HG02981 (cell line): Measurements from ENCODE around the gene OPN3.

Experiments
- ATAC-seq: cut with Tn5 transposase; IDR thresholded peaks from one replicate; pipeline ENCODE4 v1.9.1; 2021; ENCODE audit warnings: mild to moderate bottlenecking, moderate library complexity; ENCODE audit not compliant: unreplicated experiment

Gene OPN3

GRCh38 chr1:241591736-241592135, 48.4 kb downstream of the OPN3 start:
- no peak for ATAC-seq

GRCh38 chr1:241591317-241591716, 48.9 kb downstream of the OPN3 start:
- no peak for ATAC-seq

- no peak for ATAC-seq
These were observed 49.5 kb downstream of the OPN3 start for GRCh38 chr1:241590719-241591118.

GRCh38 chr1:241589521-241589920, 50.6 kb downstream of the OPN3 start:
- ATAC-seq, result no peak

GRCh38 chr1:241586905-241587512, 53.2 kb downstream of the OPN3 start:
- ATAC-seq, result no peak

GRCh38 chr1:241582921-241583321, 57.2 kb downstream of the OPN3 start:
- ATAC-seq, result no peak

GRCh38 chr1:241579434-241579833, 60.7 kb downstream of the OPN3 start:
- no peak for ATAC-seq

- ATAC-seq, result no peak
These were observed 66.0 kb downstream of the OPN3 start for GRCh38 chr1:241574154-241574553.

- no peak for ATAC-seq
These were observed 70.3 kb downstream of the OPN3 start for GRCh38 chr1:241569848-241570247.

GRCh38 chr1:241560849-241561187, 79.4 kb downstream of the OPN3 start:
- ATAC-seq, result no peak

GRCh38 chr1:241560146-241560848, 79.9 kb downstream of the OPN3 start:
- no peak for ATAC-seq

- no peak for ATAC-seq
These were observed 82.5 kb downstream of the OPN3 start for GRCh38 chr1:241557551-241558193.

- no peak for ATAC-seq
These were observed 83.1 kb downstream of the OPN3 start for GRCh38 chr1:241557031-241557430.

GRCh38 chr1:241555526-241555925, 84.6 kb downstream of the OPN3 start:
- no peak for ATAC-seq

GRCh38 chr1:241553886-241554592, 86.1 kb downstream of the OPN3 start:
- ATAC-seq, result no peak

GRCh38 chr1:241551759-241552638, 88.2 kb downstream of the OPN3 start:
- peak; percentile 68 for ATAC-seq

GRCh38 chr1:241550318-241550717, 89.9 kb downstream of the OPN3 start:
- ATAC-seq, result no peak

GRCh38 chr1:241548008-241548407, 92.2 kb downstream of the OPN3 start:
- ATAC-seq, result no peak
